Karpas-422 (cell line): Measurements from ENCODE around the gene ZFP64. TPM values are rescaled to one million over a fixed set of nuclear protein-coding genes. Genes with fewer than 3 reads are reported as not detected.

Source experiments
- DNase-seq: peaks from one replicate; pipeline ENCODE4 v3.0.0-alpha.2; 2015
- H2AFZ ChIP-seq: fragments of 200-600 bp; sonication (generic); 2 replicates; pipeline ENCODE4 v1.6.1; 2014; ENCODE audit warnings: antibody characterized with exemption, low read length, mixed read lengths
- H3K27ac ChIP-seq: fragments of 200-600 bp; sonication (generic); 2 replicates; pipeline ENCODE4 v1.5.1; 2014; ENCODE audit warnings: mild to moderate bottlenecking, low read length, moderate library complexity
- H3K27me3 ChIP-seq: fragments of 200-600 bp; sonication (generic); 2 replicates; pipeline ENCODE4 v1.6.1; 2014; ENCODE audit warnings: low read length, mixed read lengths
- H3K36me3 ChIP-seq: fragments of 200-600 bp; sonication (generic); 2 replicates; pipeline ENCODE4 v1.6.1; 2014; ENCODE audit warnings: low read length, mixed read lengths; ENCODE audit not compliant: insufficient read depth
- H3K4me1 ChIP-seq: fragments of 200-600 bp; sonication (generic); 2 replicates; pipeline ENCODE4 v1.6.1; 2014; ENCODE audit warnings: mild to moderate bottlenecking, low read length, mixed read lengths
- H3K4me2 ChIP-seq: fragments of 200-600 bp; sonication (generic); 2 replicates; pipeline ENCODE4 v1.6.1; 2014; ENCODE audit warnings: low read length, low read depth, mild to moderate bottlenecking; ENCODE audit not compliant: poor library complexity, severe bottlenecking
- H3K4me3 ChIP-seq: fragments of 200-600 bp; sonication (generic); 2 replicates; pipeline ENCODE4 v1.5.1; 2014; ENCODE audit warnings: mild to moderate bottlenecking, antibody characterized with exemption, low read length, mixed read lengths
- H3K79me2 ChIP-seq: fragments of 200-600 bp; sonication (generic); 2 replicates; pipeline ENCODE4 v1.6.1; 2014; ENCODE audit warnings: mild to moderate bottlenecking, low read length, mixed read lengths
- H3K9ac ChIP-seq: fragments of 200-600 bp; sonication (generic); 2 replicates; pipeline ENCODE4 v1.6.0; 2014; ENCODE audit warnings: low read length
- H3K9me2 ChIP-seq: fragments of 200-600 bp; sonication (generic), shearing (Covaris generic); replicated peaks from 2 replicates; pipeline ENCODE4 v1.6.0; 2014; ENCODE audit warnings: mild to moderate bottlenecking, low read length, moderate library complexity; ENCODE audit not compliant: insufficient read depth
- H3K9me3 ChIP-seq: fragments of 300-700, 200-600 bp; sonication (generic); 2 replicates; pipeline ENCODE4 v1.6.1; 2014; ENCODE audit warnings: low read length, mixed read lengths
- H4K20me1 ChIP-seq: fragments of 200-600 bp; sonication (generic); 2 replicates; pipeline ENCODE4 v1.6.1; 2014; ENCODE audit warnings: mild to moderate bottlenecking, antibody characterized with exemption, low read length, low read depth; ENCODE audit not compliant: insufficient read depth
- total RNA-seq: library from RNA; depleted of rRNA; stranded (reverse); fragments of >200 nt; shearing (Covaris generic); gene quantifications from 2 replicates; pipeline ENCODE4 v1.2.3, GENCODE V29; 2014; ENCODE audit warnings: low replicate concordance

ZFP64 gene
- total RNA-seq, 1 experiment from 2014 or later = 5.9 TPM

- DNase-seq = no peak
- H3K36me3 ChIP-seq = peaks cover 17% of the 10 kb centered on the region; the same call in 1 of the 2 replicates
- H4K20me1 ChIP-seq = no peaks in the 10 kb centered on the region
- H3K27ac ChIP-seq = no peak overlapping the region
- no peak overlapping the region for H2AFZ ChIP-seq
- H3K9me2 ChIP-seq = no peaks in the 10 kb centered on the region
- H3K79me2 ChIP-seq = peaks cover 17% of the 10 kb centered on the region
- H3K4me2 ChIP-seq = no peak overlapping the region
- no peak overlapping the region for H3K4me3 ChIP-seq
- H3K9ac ChIP-seq = no peak overlapping the region
- H3K9me3 ChIP-seq = no peaks in the 10 kb centered on the region
- H3K27me3 ChIP-seq = no peaks in the 10 kb centered on the region
- no peaks in the 10 kb centered on the region for H3K4me1 ChIP-seq
These were observed 12.0 kb downstream of the ZFP64 start for GRCh38 chr20:52179331-52180179.

GRCh38 chr20:52178691-52179090 lies 12.9 kb downstream of the ZFP64 start:
- Histone ChIP-seq H3K4me3 (no peak overlapping the region), H3K9me2 (no peaks in the 10 kb centered on the region), H3K9me3 (no peaks in the 10 kb centered on the region), H3K27ac (no peak overlapping the region), H3K36me3 (peaks cover 13% of the 10 kb centered on the region; the same call in 1 of the 2 replicates), H3K4me1 (no peaks in the 10 kb centered on the region), H3K79me2 (peaks cover 17% of the 10 kb centered on the region), H4K20me1 (no peaks in the 10 kb centered on the region), H3K27me3 (no peaks in the 10 kb centered on the region), H3K4me2 (no peak overlapping the region), H3K9ac (no peak overlapping the region), H2AFZ (no peak overlapping the region)
- DNase-seq = no peak

GRCh38 chr20:52175840-52176239 lies 15.7 kb downstream of the ZFP64 start:
- no peaks in the 10 kb centered on the region for H3K9me3 ChIP-seq
- no peak for DNase-seq
- H3K4me3 ChIP-seq = no peak overlapping the region
- no peaks in the 10 kb centered on the region for H3K9me2 ChIP-seq
- no peaks in the 10 kb centered on the region for H4K20me1 ChIP-seq
- H3K4me2 ChIP-seq = no peak overlapping the region
- no peak overlapping the region for H2AFZ ChIP-seq
- no peaks in the 10 kb centered on the region for H3K4me1 ChIP-seq
- H3K36me3 ChIP-seq = peaks cover 13% of the 10 kb centered on the region; the same call in 1 of the 2 replicates
- no peak overlapping the region for H3K9ac ChIP-seq
- H3K79me2 ChIP-seq = peaks cover 17% of the 10 kb centered on the region
- no peak overlapping the region for H3K27ac ChIP-seq
- no peaks in the 10 kb centered on the region for H3K27me3 ChIP-seq

GRCh38 chr20:52172392-52173047 lies 19.1 kb downstream of the ZFP64 start:
- no peaks in the 10 kb centered on the region for H3K9me3 ChIP-seq
- H3K27me3 ChIP-seq = no peaks in the 10 kb centered on the region
- H2AFZ ChIP-seq = no peak overlapping the region
- no peak overlapping the region for H3K27ac ChIP-seq
- H4K20me1 ChIP-seq = no peaks in the 10 kb centered on the region
- H3K4me2 ChIP-seq = no peak overlapping the region
- no peak overlapping the region for H3K4me3 ChIP-seq
- H3K9ac ChIP-seq = no peak overlapping the region
- peaks cover 4% of the 10 kb centered on the region; the same call in 1 of the 2 replicates for H3K79me2 ChIP-seq
- 0 out of 2 replicates have a peak, but pooled peaks cover 3% of the 10 kb centered on the region for H3K36me3 ChIP-seq
- no peak for DNase-seq
- no peaks in the 10 kb centered on the region for H3K4me1 ChIP-seq
- H3K9me2 ChIP-seq = no peaks in the 10 kb centered on the region

- Histone ChIP-seq H3K36me3 (peaks cover 3% of the 10 kb centered on the region; the same call in 1 of the 2 replicates), H3K9ac (no peak overlapping the region), H3K27ac (no peak overlapping the region), H3K27me3 (no peaks in the 10 kb centered on the region), H3K9me2 (no peaks in the 10 kb centered on the region), H3K4me2 (no peak overlapping the region), H4K20me1 (no peaks in the 10 kb centered on the region), H3K9me3 (no peaks in the 10 kb centered on the region), H3K79me2 (no peaks in the 10 kb centered on the region; the same call in 1 of the 2 replicates), H3K4me3 (no peak overlapping the region), H3K4me1 (no peaks in the 10 kb centered on the region), H2AFZ (no peak overlapping the region)
- DNase-seq = no peak
These were observed 20.6 kb downstream of the ZFP64 start for GRCh38 chr20:52171025-52171424.

GRCh38 chr20:52168116-52168515 lies 23.5 kb downstream of the ZFP64 start:
- Histone ChIP-seq H3K9me2 (no peaks in the 10 kb centered on the region), H3K79me2 (peaks cover 2% of the 10 kb centered on the region; the same call in 1 of the 2 replicates), H4K20me1 (no peaks in the 10 kb centered on the region), H3K9ac (no peak overlapping the region), H3K4me1 (no peaks in the 10 kb centered on the region), H3K4me3 (no peak overlapping the region), H3K27me3 (no peaks in the 10 kb centered on the region), H2AFZ (no peak overlapping the region), H3K4me2 (no peak overlapping the region), H3K36me3 (peaks cover 14% of the 10 kb centered on the region), H3K9me3 (no peaks in the 10 kb centered on the region), H3K27ac (no peak overlapping the region)
- DNase-seq = no peak

GRCh38 chr20:52167232-52167840 lies 24.2 kb downstream of the ZFP64 start:
- H3K79me2 ChIP-seq = 0 out of 2 replicates have a peak, but pooled peaks cover 2% of the 10 kb centered on the region
- no peaks in the 10 kb centered on the region for H3K4me1 ChIP-seq
- H3K4me3 ChIP-seq = no peak overlapping the region

GRCh38 chr20:52166150-52166549 lies 25.4 kb downstream of the ZFP64 start:
- no peaks in the 10 kb centered on the region for H3K4me1 ChIP-seq
- 0 out of 2 replicates have a peak, but pooled peaks cover 2% of the 10 kb centered on the region for H3K79me2 ChIP-seq
- no peak overlapping the region for H3K4me3 ChIP-seq
- H3K27ac ChIP-seq = no peak overlapping the region
- H3K36me3 ChIP-seq = peaks cover 14% of the 10 kb centered on the region
- H3K9me2 ChIP-seq = no peaks in the 10 kb centered on the region
- H2AFZ ChIP-seq = no peak overlapping the region
- no peaks in the 10 kb centered on the region for H4K20me1 ChIP-seq
- no peaks in the 10 kb centered on the region for H3K9me3 ChIP-seq
- no peak overlapping the region for H3K4me2 ChIP-seq
- no peaks in the 10 kb centered on the region for H3K27me3 ChIP-seq
- H3K9ac ChIP-seq = no peak overlapping the region
- no peak for DNase-seq

More at GRCh38 chr20:52167232-52167840, 24.2 kb downstream of the ZFP64 start:
- H2AFZ ChIP-seq = no peak overlapping the region
- no peak for DNase-seq
- H3K9me3 ChIP-seq = no peaks in the 10 kb centered on the region
- no peaks in the 10 kb centered on the region for H3K27me3 ChIP-seq
- peaks cover 14% of the 10 kb centered on the region for H3K36me3 ChIP-seq
- no peak overlapping the region for H3K27ac ChIP-seq
- no peaks in the 10 kb centered on the region for H3K9me2 ChIP-seq
- no peak overlapping the region for H3K9ac ChIP-seq
- no peaks in the 10 kb centered on the region for H4K20me1 ChIP-seq
- H3K4me2 ChIP-seq = no peak overlapping the region
